ENCODE data around the gene BYSL. TPM values are rescaled to one million over a fixed set of nuclear protein-coding genes. Genes with fewer than 3 reads are reported as not detected.
"Not testable (repeated sequence)": the region's sequence is repeated elsewhere in the genome, so short reads cannot be mapped to it uniquely, and the experiment has no call there.

BYSL gene
- total RNA-seq, 1 donor from 2014 or later: 8.4 TPM

GRCh38 chr6:41939176-41939847, 18.0 kb downstream of the BYSL start:
- intact Hi-C loops (cut with micrococcal nuclease): no loop called here
- ATAC-seq: no peak
- peak; percentile 54 for DNase-seq

GRCh38 chr6:41939848-41940758, 18.8 kb downstream of the BYSL start:
- ATAC-seq (no peak), DNase-seq (peak; percentile 37)
- intact Hi-C loops (cut with micrococcal nuclease): loop anchor here (5.0 kb wide), 1 partner anchor 107 kb away; no protein-coding TSS in a partner anchor

GRCh38 chr6:41940759-41941279, 19.5 kb downstream of the BYSL start:
- peak; percentile 77 for DNase-seq
- ATAC-seq: peak; percentile 38
- intact Hi-C loops (cut with micrococcal nuclease): loop anchor here (5.0 kb wide), 1 partner anchor 106 kb away; no protein-coding TSS in a partner anchor

GRCh38 chr6:41941280-41942066, 20.2 kb downstream of the BYSL start, which contains the start of gene CCND3:
Gene CCND3 (minus strand): TSS chr6:41941808. CDS start chr6:41941649, 159 bp downstream.
- peak; percentile 92 for ATAC-seq
- intact Hi-C loops (cut with micrococcal nuclease): loop anchor here (5.0 kb wide), 1 partner anchor 106 kb away; no protein-coding TSS in a partner anchor
- DNase-seq: peak; percentile 97

- DNase-seq: no peak
- intact Hi-C loops (cut with micrococcal nuclease): loop anchor here (5.0 kb wide), 1 partner anchor 105 kb away; no protein-coding TSS in a partner anchor
- no peak for ATAC-seq
Measured at GRCh38 chr6:41942067-41942851, 21.0 kb downstream of the BYSL start.

GRCh38 chr6:41942882-41943281, 21.6 kb downstream of the BYSL start:
- not testable (repeated sequence) for DNase-seq, ATAC-seq
- intact Hi-C loops (cut with micrococcal nuclease): loop anchor here (5.0 kb wide), 1 partner anchor 104 kb away; no protein-coding TSS in a partner anchor

- no peak for DNase-seq
- intact Hi-C loops (cut with micrococcal nuclease): loop anchor here (5.0 kb wide), 1 partner anchor 104 kb away; no protein-coding TSS in a partner anchor
- no peak for ATAC-seq
Measured at GRCh38 chr6:41943456-41943855, 22.2 kb downstream of the BYSL start.

- intact Hi-C loops (cut with micrococcal nuclease): no loop called here
- ATAC-seq: peak; percentile 50
Measured at GRCh38 chr6:41947581-41948220, 26.4 kb downstream of the BYSL start.

GRCh38 chr6:41954668-41955067, 33.4 kb downstream of the BYSL start:
- intact Hi-C loops (cut with micrococcal nuclease): no loop called here
- ATAC-seq: no peak
- DNase-seq: no peak

More at GRCh38 chr6:41947581-41948220, 26.4 kb downstream of the BYSL start:
- no peak for DNase-seq

GRCh38 chr6:41955412-41955811, 34.1 kb downstream of the BYSL start:
- no peak for ATAC-seq
- no peak for DNase-seq
- intact Hi-C loops (cut with micrococcal nuclease): no loop called here

GRCh38 chr6:41957117-41957516, 35.8 kb downstream of the BYSL start:
- DNase-seq (no peak), ATAC-seq (no peak)
- intact Hi-C loops (cut with micrococcal nuclease): no loop called here

- ATAC-seq (no peak), DNase-seq (no peak)
- intact Hi-C loops (cut with micrococcal nuclease): no loop called here
Measured at GRCh38 chr6:41958022-41958856, 36.9 kb downstream of the BYSL start.

- intact Hi-C loops (cut with micrococcal nuclease): no loop called here
Measured at GRCh38 chr6:41960028-41960427, 38.7 kb downstream of the BYSL start.

GRCh38 chr6:41963371-41963770, 42.1 kb downstream of the BYSL start:
- ATAC-seq: no peak
- intact Hi-C loops (cut with micrococcal nuclease): no loop called here
- DNase-seq: no peak

More at GRCh38 chr6:41960028-41960427, 38.7 kb downstream of the BYSL start:
- DNase-seq (no peak), ATAC-seq (no peak)

GRCh38 chr6:41964201-41964887, 43.0 kb downstream of the BYSL start:
- no peak for DNase-seq
- no peak for ATAC-seq
- intact Hi-C loops (cut with micrococcal nuclease): no loop called here
